ENCODE results near the gene CARD11. TPM values are rescaled to one million over a fixed set of nuclear protein-coding genes. Genes with fewer than 3 reads are reported as not detected.

The CARD11 gene
- polyA plus RNA-seq, 1 experiment: 1.2 TPM

GRCh38 chr7:2912684-2913439 is 130.8 kb downstream of the CARD11 start:
- H3K27ac ChIP-seq (ENCODE audit: low read depth, low read length): no peak overlapping the region

GRCh38 chr7:2911466-2911865 is 132.2 kb downstream of the CARD11 start:
- H3K27ac ChIP-seq (ENCODE audit: low read depth, low read length): no peak overlapping the region
- H3K9me3 ChIP-seq (ENCODE audit: control insufficient read depth, insufficient read depth, low read length): no peaks in the 10 kb centered on the region; the same call in 1 of the 2 replicates
- H3K27me3 ChIP-seq (ENCODE audit: control insufficient read depth, insufficient read depth, low read length): peaks cover 3% of the 10 kb centered on the region
- no peak overlapping the region for H3K4me3 ChIP-seq (ENCODE audit: low read depth, low read length)
- ChIA-PET POLR2A (no interaction called here), CTCF (interaction anchor here (0.5 to 1.3 kb wide), 3 partner anchors 10 to 1719 kb away, joined by 4 to 5 read pairs (median 4); no protein-coding TSS in a partner anchor)
- TF ChIP-seq, protein P1, sequence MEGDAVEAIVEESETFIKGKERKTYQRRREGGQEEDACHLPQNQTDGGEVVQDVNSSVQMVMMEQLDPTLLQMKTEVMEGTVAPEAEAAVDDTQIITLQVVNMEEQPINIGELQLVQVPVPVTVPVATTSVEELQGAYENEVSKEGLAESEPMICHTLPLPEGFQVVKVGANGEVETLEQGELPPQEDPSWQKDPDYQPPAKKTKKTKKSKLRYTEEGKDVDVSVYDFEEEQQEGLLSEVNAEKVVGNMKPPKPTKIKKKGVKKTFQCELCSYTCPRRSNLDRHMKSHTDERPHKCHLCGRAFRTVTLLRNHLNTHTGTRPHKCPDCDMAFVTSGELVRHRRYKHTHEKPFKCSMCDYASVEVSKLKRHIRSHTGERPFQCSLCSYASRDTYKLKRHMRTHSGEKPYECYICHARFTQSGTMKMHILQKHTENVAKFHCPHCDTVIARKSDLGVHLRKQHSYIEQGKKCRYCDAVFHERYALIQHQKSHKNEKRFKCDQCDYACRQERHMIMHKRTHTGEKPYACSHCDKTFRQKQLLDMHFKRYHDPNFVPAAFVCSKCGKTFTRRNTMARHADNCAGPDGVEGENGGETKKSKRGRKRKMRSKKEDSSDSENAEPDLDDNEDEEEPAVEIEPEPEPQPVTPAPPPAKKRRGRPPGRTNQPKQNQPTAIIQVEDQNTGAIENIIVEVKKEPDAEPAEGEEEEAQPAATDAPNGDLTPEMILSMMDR (IDR thresholded peaks at IDR 0.05; ENCODE audit: low read depth, low read length): no peak
- no peak for DNase-seq (ENCODE audit: low read depth, low spot score)

More at GRCh38 chr7:2912684-2913439, 130.8 kb downstream of the CARD11 start:
- POLR2A ChIA-PET: no interaction called here
- TF ChIP-seq, protein P1 (IDR thresholded peaks at IDR 0.05; ENCODE audit: low read depth, low read length): no peak
- H3K27me3 ChIP-seq (ENCODE audit: control insufficient read depth, insufficient read depth, low read length): peaks cover 4% of the 10 kb centered on the region
- no peaks in the 10 kb centered on the region; the same call in 1 of the 2 replicates for H3K9me3 ChIP-seq (ENCODE audit: control insufficient read depth, insufficient read depth, low read length)
- no peak overlapping the region for H3K4me3 ChIP-seq (ENCODE audit: low read depth, low read length)
- CTCF ChIA-PET: no interaction called here
- no peak for DNase-seq (ENCODE audit: low read depth, low spot score)

- Histone ChIP-seq H3K27me3 (ENCODE audit: control insufficient read depth, insufficient read depth, low read length) (no peaks in the 10 kb centered on the region), H3K9me3 (ENCODE audit: control insufficient read depth, insufficient read depth, low read length) (peaks cover 4% of the 10 kb centered on the region; the same call in 1 of the 2 replicates), H3K27ac (ENCODE audit: low read depth, low read length) (no peak overlapping the region), H3K4me3 (ENCODE audit: low read depth, low read length) (no peak overlapping the region)
- ChIA-PET POLR2A (no interaction called here), CTCF (no interaction called here)
- TF ChIP-seq, protein P1 (IDR thresholded peaks at IDR 0.05; ENCODE audit: low read depth, low read length): no peak
- DNase-seq (ENCODE audit: low read depth, low spot score): no peak
These were observed 134.1 kb downstream of the CARD11 start for GRCh38 chr7:2909471-2910039.

DNA sequence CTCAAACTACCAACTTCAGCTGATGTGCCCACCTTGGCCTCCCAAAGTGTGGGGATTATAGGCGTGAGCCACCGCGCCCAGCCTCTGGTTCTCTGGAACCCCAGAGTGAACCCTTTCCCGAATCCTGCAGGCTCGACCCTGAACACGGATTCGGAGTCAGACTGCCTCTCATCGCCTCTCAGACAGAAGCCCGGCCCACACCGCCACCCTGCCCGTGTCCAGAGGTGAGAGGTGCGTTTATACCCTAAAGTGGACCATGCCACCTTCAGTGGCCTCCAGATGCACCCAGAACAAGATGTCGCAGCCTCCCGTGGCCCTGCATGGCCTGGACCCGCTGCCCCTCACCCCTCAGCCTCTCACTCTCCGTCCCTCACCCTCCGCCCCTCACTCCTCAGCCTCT is 134.6 kb downstream of the CARD11 start:
- ChIA-PET CTCF (no interaction called here), POLR2A (no interaction called here)
- Histone ChIP-seq H3K27me3 (ENCODE audit: control insufficient read depth, insufficient read depth, low read length) (no peaks in the 10 kb centered on the region), H3K4me3 (ENCODE audit: low read depth, low read length) (no peak overlapping the region), H3K27ac (ENCODE audit: low read depth, low read length) (no peak overlapping the region), H3K9me3 (ENCODE audit: control insufficient read depth, insufficient read depth, low read length) (peaks cover 4% of the 10 kb centered on the region; the same call in 1 of the 2 replicates)
- DNase-seq (ENCODE audit: low read depth, low spot score): no peak
- TF ChIP-seq, protein P1 (IDR thresholded peaks at IDR 0.05; ENCODE audit: low read depth, low read length): no peak

GRCh38 chr7:2908103-2908683 is 135.5 kb downstream of the CARD11 start:
- no peak overlapping the region for H3K4me3 ChIP-seq (ENCODE audit: low read depth, low read length)
- ChIA-PET CTCF (no interaction called here), POLR2A (no interaction called here)
- H3K9me3 ChIP-seq (ENCODE audit: control insufficient read depth, insufficient read depth, low read length): peaks cover 4% of the 10 kb centered on the region; the same call in 1 of the 2 replicates
- no peaks in the 10 kb centered on the region for H3K27me3 ChIP-seq (ENCODE audit: control insufficient read depth, insufficient read depth, low read length)
- TF ChIP-seq, protein P1 (IDR thresholded peaks at IDR 0.05; ENCODE audit: low read depth, low read length): no peak
- no peak overlapping the region for H3K27ac ChIP-seq (ENCODE audit: low read depth, low read length)
- no peak for DNase-seq (ENCODE audit: low read depth, low spot score)
